NCI-H82 treated with DMSO at 0.1 percent for 48 hours (cell line): ENCODE data around the gene HYI.
"Not testable (repeated sequence)": the region's sequence is repeated elsewhere in the genome, so short reads cannot be mapped to it uniquely, and the experiment has no call there.

Experiments used
- DNase-seq: peaks from one replicate; lab custom pipeline; 2025; ENCODE audit not compliant: unreplicated experiment; lab: John Stamatoyannopoulos, UW

The HYI gene

GRCh38 chr1:43453442-43454269 is at the start of gene HYI:
TSS of gene HYI (minus strand) at chr1:43453931. CDS start at chr1:43453793, 138 bp downstream.
- DNase-seq = no peak

GRCh38 chr1:43501806-43502205 is 48.1 kb upstream of the HYI start:
- not testable (repeated sequence) for DNase-seq

DNA sequence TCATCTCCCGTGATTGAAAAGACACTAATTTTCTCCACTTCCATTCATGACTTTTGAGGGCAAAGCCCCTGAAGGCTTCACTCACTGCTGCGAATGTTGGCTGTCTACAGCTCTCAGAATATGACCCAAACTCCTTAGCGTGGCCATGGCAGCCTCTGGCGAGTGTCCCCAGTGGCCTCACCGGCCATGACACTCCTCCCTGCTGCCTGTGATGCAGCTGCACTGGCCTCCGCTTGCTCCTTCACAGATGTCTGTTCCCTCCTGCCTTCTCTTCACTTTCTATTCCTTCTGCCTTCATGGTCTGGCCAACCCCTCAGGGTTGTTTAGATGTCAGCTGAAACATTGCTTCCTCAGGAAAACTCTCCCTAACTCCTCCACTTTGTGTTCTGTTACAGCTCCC is 46.2 kb upstream of the HYI start:
- no peak for DNase-seq

- DNase-seq = no peak
These were observed 41.5 kb upstream of the HYI start for GRCh38 chr1:43495204-43495603.

DNA sequence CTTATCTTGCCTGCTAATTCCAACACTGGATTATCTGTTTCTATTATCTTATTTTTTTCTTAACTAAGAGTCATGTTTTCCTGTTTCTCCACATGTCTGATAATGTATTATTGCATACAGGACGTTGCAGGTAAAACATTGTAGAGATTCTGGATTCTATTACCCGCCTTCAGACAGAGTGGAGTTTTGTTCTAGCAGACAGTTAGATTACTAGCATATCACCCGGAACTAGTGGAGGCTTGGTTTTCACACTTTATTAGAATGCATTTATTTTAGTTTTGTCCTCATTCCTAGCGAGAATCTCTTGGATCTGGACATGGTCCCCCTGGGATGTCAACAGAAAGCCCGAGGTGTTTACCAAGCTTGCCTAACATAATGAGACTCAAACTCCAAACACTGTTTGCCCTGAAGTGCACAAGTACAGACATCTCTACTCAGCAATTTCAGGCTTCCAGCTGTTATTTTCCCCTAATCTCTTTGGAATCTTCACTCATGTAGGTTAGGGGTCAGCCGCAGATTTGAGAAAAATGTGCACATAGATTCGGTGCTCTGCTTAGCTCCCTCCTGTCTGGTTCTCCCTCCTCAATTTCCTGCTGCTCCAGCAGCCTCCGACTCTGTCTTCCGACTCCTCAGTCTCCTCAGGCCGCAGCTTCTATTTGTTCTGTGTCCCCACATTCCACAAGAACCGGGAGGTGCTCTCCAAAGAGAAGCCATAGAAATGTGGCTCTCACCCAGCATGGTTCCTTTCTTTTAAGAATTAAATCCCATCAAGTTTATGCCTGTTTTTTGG is 40.1 kb upstream of the HYI start:
- peak; percentile 29 for DNase-seq

- DNase-seq = no peak
These were observed 39.1 kb upstream of the HYI start for GRCh38 chr1:43492826-43493225.

GRCh38 chr1:43491061-43491460 is 37.3 kb upstream of the HYI start:
- no peak for DNase-seq

GRCh38 chr1:43488165-43488564 is 34.4 kb upstream of the HYI start:
- DNase-seq = no peak

GRCh38 chr1:43484367-43484766 is 30.6 kb upstream of the HYI start:
- no peak for DNase-seq

DNA sequence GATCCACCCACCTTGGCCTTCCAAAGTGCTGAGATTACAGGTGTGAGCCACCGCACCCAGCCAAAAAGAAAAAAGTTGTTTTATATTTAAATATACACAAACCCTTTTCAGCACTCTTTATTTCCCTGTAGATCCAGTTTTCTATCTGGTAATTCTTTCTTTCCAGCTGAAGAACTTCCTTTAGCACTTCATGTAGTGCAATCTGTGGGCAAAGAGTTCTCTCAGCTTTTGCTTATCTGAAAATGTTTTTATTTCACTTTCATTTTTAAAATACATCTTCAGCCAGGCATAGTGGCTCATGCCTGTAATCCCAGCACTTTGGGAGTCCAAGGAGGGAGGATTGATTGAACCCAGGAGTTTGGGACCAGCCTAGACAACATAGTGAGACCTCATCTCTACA is 28.5 kb upstream of the HYI start:
- DNase-seq = no peak

DNA sequence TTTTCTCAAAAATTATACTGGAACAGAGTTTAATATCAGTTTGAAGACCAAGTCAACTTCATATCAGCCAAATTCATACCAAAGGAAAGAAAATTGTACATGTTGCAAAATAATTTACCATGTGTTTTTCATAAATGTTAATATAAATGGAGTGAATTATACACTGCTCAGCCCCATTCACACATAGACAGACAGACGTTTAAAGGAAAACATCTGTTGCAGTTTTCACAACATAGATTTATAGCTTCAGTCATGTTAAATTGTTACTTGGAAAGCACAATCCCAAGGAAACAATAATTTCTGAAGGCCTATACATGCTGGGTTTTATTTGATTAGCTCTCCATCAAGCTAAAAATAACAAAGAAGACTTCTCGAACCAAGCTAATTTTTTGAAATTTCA is 27.8 kb upstream of the HYI start:
- no peak for DNase-seq

GRCh38 chr1:43479414-43479813 is 25.7 kb upstream of the HYI start:
- no peak for DNase-seq

GRCh38 chr1:43477716-43478115 is 24.0 kb upstream of the HYI start:
- DNase-seq = no peak

- DNase-seq = not testable (repeated sequence)
These were observed 22.1 kb upstream of the HYI start for GRCh38 chr1:43475611-43476401.

DNA sequence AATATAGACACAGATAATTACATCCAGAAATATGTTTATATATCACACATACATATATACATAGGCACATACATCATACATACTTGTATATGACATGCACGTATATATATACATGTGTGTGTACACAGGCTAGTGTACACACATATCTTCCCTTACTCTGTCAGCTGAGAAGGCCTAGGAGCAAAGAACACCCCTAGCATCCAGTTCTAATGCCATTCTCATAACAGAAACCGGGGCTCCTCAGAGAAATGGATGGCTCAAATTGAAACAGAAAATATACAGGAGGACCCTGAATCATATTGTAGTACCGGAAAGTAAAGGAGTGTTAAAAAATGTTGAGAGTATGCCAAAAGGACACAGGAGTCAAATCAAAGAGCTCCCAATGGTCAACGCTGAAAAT is 19.7 kb upstream of the HYI start:
- DNase-seq = no peak

DNA sequence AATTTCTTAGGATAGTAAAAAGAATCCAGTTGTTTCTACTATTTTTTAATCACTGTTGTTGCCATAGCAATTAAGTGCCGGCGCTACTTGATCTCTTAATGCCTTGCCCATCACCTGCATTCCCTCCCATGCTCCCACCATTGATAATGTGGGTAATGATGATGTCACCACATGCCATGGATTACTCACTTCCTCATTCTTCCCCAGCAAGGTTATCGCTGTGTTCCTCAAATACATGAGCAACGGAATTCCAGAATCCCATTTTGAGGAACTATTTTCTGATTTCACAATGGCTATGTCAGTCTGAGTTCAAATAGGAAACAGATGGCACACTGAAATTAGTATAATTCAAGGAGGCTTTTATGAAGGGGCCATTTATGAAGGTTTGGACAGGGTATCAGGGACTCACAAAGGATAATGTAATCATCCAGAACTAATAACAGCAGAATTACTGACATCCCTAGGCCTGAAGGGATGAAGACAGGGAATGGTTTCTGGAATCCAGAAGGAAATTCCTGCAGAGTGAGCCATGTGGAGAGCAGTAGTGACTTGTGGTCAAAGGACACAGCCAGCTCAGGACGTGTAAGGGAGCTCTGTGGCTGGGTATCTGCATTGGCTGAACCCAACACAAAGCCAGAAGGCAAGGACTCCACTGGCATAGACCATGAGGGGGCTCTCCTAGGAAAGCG is 18.9 kb upstream of the HYI start:
- DNase-seq = not testable (repeated sequence)

- no peak for DNase-seq
These were observed 18.3 kb upstream of the HYI start for GRCh38 chr1:43472087-43472462.

GRCh38 chr1:43469932-43470331 is 16.2 kb upstream of the HYI start:
- DNase-seq = no peak

- no peak for DNase-seq
These were observed 14.7 kb upstream of the HYI start for GRCh38 chr1:43468414-43468813.

DNA sequence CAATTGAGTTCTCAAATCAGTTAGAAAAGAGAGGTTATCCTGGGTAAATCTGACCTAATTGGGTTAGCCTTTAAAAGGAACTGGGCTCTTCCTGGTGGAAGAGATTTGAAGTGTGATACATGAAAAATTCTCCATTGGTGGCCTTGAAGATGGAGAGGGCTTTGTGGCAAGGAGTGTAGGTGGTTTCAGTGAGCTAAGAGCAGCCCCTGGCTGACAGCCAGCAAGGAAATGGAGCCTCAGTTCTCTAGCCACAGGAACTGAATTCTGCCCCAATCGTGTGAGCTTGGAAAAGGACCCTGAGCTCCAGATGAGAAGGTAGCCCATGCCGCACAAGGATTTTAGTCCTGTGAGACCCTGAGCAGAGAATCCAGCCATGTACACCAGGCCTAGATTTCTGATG is 12.7 kb upstream of the HYI start:
- peak; percentile 69 for DNase-seq

- DNase-seq = peak; percentile 68
These were observed 11.9 kb upstream of the HYI start for GRCh38 chr1:43465505-43466067.
